HG03565 (cell line): ENCODE results near the gene SDF2.

Experiments used
- ATAC-seq: cut with Tn5 transposase; IDR thresholded peaks from one replicate; pipeline ENCODE4 v1.9.1; 2021; ENCODE audit warnings: mild to moderate bottlenecking, moderate library complexity; ENCODE audit not compliant: unreplicated experiment

Gene SDF2

DNA sequence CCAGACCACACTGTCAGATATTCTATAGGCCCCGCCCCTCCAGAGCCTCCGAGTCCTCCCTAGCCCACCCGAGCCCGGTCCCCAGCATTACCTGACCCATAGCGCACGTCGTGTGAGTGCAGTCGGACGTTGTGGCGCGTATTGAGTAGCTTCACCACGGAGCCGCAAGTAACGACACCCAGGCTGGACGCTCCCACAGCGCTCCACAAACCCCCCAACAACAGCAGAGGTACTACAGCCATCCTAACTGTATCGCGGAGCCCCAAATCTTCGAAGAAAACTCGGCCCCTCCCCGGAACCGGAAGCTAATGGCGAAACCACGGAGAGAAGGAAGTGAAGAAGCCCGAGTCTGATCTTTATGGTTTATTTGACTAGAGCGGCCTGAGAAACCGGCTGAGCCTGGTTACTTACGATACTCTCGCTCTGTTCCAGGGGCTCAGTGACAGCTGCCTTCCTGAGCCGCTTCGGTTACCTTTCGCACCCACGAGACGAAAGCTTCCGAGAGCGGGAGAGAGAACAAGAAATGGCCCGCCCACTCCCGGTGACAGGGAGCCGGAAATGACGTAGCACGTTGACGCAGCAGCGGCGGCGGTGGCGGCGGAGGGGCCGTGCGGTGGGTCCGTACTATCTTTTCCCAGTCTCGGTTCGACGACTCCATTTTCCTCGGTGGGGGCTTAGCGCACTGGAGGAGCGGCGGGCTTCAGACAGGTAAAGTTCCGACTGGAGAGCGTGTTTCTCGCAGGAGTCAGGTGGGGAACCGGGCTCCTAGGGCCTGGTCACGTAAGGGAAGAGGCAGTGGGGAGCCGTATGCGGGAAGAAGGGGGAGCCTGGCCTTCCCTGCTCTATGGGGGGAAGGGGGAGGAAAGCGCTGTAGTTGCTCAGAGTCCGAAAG is at the start of gene SDF2, which contains the start of gene SUPT6H:
Gene SDF2 (minus strand): TSS at position 272 of the 892 bp plus-strand sequence. CDS start 30 bp downstream, at position 242.
Gene SUPT6H (plus strand): TSS at position 571 of the 892 bp plus-strand sequence. CDS start 11,197 bp downstream, outside the sequence.
- peak; percentile 58 for ATAC-seq

GRCh38 chr17:28710861-28711722 is 49.4 kb upstream of the SDF2 start:
- ATAC-seq: peak; percentile 55

- no peak for ATAC-seq
These were observed 45.6 kb upstream of the SDF2 start for GRCh38 chr17:28707339-28707720.

- no peak for ATAC-seq
These were observed 45.0 kb upstream of the SDF2 start for GRCh38 chr17:28706471-28707338.

GRCh38 chr17:28705728-28706334 is 44.1 kb upstream of the SDF2 start:
- no peak for ATAC-seq

- no peak for ATAC-seq
These were observed 43.5 kb upstream of the SDF2 start for GRCh38 chr17:28705074-28705659.

- no peak for ATAC-seq
These were observed 42.6 kb upstream of the SDF2 start for GRCh38 chr17:28704219-28704858.

DNA sequence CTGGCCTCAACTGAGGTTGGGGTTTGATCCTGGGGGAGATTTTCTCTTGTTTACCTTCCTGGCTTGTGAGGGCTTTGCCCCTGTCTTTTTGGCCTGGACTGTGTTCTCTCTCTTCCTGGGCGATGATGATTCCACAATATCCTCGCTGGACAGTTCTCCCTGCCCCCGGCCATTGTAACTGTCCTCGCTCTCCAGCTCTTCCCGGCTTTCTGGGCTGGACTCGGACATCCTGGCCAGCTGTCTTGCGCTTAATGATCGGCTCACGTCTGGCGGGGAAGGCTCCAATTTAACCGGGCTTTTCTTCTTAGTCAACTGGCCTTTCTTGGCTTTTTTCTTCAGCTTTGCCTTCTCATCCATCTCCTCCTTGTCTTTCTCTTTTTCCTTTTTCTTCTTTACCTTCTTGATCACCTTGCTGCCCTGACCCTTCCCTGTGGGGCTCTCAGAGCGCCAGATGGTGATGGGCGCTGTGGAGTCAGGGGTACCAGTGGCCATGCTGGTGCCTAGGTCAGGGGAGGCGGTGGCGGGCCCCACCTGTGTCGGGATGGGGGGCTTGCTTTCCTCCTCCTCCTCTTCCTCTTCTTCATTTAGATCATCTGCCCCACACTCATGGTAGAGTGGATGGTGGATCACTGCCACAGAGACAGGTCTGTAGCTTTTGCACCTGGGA is 42.0 kb upstream of the SDF2 start:
- no peak for ATAC-seq

GRCh38 chr17:28702752-28703150 is 41.0 kb upstream of the SDF2 start:
- ATAC-seq: no peak

DNA sequence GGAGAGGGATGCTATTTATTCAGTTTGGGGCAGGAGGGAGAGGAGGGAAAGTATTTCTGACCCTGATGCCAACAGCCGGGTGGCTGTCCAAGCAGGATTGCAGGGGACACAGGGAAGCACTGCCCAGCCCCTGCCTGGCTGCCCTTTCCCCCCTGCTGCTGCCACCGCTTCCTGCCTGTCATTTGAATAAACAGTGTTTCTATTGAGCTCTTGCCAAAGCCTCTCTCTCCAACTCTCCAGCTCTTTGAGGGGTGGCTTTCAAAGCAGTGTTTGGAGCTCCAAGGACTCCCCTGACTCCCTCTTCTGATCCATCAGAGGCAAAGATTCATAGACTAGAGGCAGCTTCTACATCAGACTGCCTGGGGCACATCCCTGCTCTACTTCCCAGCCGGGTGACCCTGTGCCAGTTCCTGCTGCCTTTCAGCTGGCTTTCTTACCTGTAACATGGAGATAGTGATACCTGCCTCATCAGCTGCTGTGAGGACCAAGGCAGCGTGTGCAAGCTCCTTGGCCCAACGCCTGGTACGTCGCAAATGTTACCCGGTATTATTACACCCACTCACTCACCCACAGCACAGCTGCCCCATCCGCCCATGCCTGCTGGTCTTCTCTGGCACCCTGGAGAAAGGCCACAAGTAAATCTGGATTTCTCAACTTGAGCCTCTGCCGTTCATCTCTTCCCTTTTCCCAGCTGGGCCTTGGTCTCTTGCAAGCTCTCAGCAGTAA is 40.5 kb upstream of the SDF2 start:
- no peak for ATAC-seq

GRCh38 chr17:28700830-28701492 is 39.3 kb upstream of the SDF2 start:
- ATAC-seq: no peak

GRCh38 chr17:28700278-28700677 is 38.6 kb upstream of the SDF2 start:
- no peak for ATAC-seq

DNA sequence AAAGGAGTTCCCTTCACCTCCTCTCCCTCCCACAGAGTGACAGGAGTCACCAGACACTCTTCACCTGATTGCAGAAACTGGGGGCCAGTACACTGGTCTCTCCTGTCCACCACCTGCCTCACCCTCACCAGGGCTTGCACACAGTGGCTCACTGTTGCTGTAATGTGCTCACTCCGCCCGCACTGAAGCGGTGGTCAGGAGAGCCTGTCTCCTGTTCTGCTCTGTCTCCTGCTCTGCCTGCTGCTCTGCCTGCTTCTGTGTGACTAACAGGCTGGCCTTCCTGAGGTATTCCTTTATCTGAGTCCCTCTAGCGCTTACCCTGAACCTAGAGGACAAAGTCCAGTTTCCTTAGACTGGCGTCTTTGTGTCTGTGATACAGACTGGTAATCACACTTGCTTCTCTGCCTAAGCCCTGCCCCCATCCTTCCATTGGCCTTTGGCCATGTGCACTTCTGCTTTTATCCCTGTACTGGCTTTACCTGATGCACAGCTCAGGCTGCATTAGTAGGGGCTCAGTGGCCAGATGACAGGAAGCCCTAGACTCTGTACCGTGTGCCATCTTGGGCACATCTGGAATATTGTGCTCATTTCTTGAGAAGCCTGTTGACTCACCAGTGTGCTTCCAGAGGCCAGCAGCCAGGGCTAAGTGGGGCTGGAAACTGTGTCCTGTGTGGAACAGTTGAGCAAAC is 36.7 kb upstream of the SDF2 start:
- ATAC-seq: no peak

- no peak for ATAC-seq
These were observed 32.2 kb upstream of the SDF2 start for GRCh38 chr17:28693869-28694268.

- no peak for ATAC-seq
These were observed 27.3 kb upstream of the SDF2 start for GRCh38 chr17:28689011-28689410.

DNA sequence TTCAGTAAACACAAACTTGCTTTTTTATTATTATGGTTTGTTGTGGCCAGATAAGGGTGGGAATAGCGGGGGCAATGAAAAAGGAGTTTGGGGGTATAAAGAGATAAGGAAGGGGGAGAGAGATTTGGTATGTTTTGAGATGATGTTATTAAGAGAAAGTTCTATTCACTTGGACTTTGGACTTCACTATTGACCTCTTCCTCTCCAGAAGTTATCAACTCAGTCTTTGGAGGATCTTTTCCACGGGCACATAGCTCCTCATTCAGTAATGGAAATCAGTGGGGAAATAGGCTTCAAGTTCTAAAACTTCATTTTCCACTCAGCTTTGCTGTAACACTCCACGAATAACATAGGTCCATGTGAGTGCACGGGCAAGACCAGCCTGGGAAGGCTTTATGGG is 26.8 kb upstream of the SDF2 start:
- no peak for ATAC-seq

DNA sequence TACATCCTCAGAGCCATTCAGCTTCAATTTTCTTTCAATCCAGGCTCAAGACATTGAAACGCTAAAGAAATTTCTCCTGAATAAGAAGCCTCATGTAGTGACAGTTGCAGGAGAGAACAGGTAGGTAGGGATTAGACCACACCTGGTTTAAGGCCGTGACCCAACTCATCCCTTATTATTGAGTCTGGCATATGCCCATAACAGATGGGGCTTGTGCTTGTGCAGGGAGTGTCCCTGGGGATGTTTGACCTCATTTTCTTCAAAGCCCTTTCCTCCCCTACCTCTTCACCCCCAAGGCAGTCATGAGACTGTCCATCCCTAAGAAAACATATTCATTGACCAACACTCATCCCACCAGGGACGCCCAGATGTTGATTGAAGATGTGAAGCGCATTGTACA is 24.6 kb upstream of the SDF2 start:
- no peak for ATAC-seq
